GM19099 (cell line): Measurements from ENCODE around the gene HEXB.

Experiments
- POLR2A ChIP-seq: IDR thresholded peaks from 3 replicates; pipeline ENCODE4 v1.6.1; 2011; ENCODE audit warnings: low read depth; ENCODE audit not compliant: insufficient read length; ENCODE audit errors: extremely low read depth

The HEXB gene

DNA sequence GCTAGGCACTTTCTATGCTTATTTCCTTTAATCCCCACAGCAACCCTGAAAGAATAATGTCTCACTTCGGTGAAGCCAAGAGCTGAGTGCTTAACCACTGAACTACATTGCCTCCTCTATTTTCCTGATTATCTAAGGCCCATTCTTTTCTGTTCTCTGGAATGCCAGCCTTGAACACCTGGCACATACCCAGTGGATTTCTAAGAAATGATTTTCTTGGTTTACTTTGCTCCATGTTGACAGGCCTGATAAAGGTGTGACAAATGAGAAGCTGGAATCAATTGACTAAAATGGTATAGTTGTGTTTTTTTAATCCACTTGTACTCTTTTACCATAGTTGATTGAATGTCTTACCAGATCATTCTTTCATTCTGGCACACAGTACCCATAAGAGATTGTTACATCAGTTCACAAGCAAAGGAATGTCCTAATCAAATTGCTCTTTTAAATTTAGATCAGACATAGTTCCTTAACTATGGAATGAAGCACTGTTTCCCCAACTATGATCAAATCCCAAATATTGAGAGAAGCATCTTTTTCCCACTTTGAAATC lies 35.5 kb upstream of the HEXB start:
- no peak for TF ChIP-seq POLR2A

DNA sequence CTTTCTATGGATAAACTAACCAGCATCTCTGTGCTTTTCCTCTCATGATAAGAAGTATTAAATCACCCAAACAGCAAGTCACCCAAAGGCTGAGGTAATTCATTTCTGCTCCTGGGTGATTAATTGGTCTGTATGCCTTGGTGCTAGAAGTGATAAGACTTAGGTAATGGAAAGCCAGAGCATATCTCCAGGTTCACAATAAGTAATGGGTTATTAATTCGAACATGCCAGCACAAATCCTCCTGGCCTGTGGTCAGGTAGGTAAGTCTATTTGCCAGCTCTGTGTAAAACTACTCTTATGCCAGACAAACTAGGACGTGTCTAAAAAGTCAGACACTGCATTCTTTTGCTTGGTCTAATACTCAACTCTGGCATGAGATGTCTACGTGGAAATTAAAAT lies 33.3 kb upstream of the HEXB start:
- no peak for TF ChIP-seq POLR2A

- no peak for TF ChIP-seq POLR2A
These were observed 32.5 kb upstream of the HEXB start for GRCh38 chr5:74652576-74652975.

- TF ChIP-seq POLR2A = no peak
These were observed 31.0 kb upstream of the HEXB start for GRCh38 chr5:74653991-74654390.

DNA sequence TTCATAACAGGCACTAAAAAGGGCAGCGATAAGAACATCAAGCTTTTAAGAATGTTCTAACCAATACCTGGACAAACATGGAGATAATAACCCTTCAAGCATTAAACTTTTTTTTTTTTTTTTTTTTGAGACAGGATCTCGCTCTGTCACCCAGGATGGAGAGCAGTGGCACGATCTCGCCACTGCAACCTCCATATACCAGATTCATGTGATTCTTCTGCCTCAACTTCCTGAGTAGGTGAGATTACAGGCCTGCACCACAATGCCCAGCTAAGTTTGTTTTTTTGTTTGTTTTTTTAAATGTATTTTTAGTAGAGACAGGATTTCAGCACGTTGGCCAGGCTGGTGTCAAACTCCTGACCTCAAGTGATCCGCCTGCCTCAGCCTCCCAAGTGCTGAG lies 29.8 kb upstream of the HEXB start:
- TF ChIP-seq POLR2A = no peak

DNA sequence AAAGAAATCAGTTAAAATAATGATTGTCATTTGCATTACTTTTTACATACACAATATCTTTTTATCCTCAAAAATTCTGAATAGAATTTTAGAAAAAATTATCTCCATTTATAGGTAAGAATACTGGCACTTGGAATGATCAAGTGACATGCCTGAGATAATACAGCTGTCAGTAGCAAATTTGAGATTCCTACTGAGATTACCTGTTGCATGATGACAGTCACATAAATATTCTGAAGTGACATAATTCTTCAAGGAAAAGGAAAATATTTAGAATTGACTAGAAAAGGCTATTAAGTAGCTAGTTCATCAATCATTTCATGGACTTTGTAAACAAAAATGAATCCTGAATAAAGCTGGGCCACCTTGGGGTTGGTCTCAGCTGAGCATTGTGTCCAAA lies 29.3 kb upstream of the HEXB start:
- TF ChIP-seq POLR2A = no peak

GRCh38 chr5:74657165-74657564 lies 27.9 kb upstream of the HEXB start:
- no peak for TF ChIP-seq POLR2A

DNA sequence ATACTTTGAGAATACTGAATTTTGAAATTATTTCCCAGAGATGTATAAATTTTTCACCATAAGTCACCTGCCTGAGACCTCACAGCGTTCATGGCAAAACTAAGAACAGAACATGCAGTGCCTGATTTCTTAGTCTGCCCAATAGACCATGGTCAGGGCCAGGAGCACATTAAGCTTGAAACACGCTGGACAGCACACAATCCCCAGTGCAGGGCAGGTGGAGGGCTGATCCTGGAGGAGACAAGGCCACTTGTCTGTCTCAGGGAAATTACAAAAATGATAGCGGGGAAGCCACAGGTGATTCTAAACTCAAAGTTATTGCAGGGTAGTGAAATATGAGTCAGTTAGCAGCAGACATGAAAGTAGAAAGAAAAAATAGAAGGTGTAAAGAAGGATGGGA lies 25.9 kb upstream of the HEXB start:
- no peak for TF ChIP-seq POLR2A

DNA sequence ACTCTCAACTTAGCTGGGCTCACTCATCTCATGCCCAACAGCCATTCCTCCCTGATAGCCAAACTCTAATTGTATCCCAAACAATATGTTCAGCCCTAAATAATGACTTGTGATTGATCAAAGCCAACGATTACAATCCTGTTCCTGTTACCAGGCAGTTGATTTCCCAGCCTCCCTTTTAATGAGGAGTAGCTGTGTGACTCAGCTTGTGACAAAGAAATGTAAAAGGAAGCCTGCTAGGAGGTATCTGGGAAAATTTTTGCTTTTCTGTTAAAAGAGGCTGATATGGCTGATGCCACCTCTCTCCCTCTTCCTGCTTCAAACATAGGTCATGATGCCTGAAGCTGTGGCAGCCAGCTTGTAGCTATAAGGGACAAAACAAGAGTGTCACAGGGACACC lies 24.9 kb upstream of the HEXB start:
- TF ChIP-seq POLR2A = no peak

DNA sequence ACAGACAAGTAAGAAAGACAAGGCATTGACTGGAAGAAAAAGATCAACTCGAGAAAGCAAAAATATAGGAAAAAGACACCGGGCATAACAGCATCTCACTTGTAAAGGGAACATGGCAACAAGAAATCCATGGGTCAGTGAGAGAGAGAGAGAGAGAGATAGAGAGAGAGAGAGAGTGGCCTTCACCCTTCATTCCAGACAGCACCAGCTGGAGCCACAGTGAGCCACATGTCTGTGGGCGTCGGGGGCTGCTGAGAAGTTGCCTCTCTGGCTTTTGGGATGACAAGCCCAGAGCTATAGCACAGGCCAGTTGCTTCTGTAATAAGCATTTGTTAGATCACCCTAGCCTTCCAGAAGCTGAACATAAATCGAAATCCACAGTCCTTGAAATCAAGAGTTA lies 24.2 kb upstream of the HEXB start:
- no peak for TF ChIP-seq POLR2A

DNA sequence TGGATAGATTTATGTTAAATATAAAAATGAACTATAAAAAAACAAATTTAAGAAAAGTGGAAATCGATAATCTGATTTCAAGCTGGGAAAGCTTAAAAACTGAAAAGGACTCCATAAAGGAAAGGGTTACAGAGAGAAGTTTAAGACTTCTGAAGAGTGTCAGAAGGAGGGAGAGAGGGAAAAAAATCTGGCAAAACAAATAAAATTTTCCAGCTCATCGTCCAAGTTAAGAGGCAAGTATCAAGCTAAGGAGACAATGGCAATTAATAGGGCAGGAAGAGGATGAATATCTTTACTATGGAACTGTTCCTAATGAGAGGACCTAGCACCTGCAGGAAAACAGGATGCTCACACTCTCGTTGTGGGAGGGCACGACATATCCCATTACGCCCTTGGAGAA lies 20.5 kb upstream of the HEXB start:
- no peak for TF ChIP-seq POLR2A

- TF ChIP-seq POLR2A = no peak
These were observed 19.8 kb upstream of the HEXB start for GRCh38 chr5:74665273-74665672.

DNA sequence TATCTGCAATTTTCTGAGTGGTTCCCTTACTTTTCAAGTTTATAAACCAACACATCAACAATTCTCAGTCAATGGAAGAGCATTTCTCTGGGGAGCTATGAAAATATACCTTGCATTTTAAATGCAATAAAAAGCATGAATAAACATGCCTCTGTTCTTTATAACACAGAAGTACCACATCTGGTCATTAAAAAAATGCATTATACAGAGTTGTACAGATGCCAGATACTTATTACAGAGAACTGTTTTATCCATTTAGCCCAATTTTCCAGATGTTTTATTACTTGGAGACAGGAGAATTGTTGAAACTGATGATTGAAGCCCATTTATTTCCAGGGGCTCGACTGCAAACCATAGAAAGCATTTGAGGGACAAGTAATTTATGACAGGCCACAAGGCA lies 19.2 kb upstream of the HEXB start:
- no peak for TF ChIP-seq POLR2A

DNA sequence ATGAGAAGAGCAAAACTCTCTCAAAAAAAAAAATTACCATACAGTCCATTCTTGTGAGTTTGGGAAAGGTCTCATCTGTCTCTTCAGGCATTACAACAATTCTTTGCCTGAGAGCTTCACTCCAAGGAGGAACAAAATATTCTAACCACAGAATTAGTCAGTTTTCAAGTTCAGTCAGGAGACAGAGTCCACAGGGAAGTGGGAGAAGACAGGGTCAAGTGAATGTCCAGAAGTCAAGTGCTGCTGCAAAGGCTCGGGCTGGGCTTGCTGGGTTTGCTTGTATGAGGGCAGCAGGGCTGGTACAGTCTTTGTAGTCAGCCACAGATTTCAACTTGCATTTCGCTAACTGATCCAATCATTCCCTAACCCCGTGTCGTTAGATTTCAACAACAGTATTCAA lies 17.6 kb upstream of the HEXB start:
- no peak for TF ChIP-seq POLR2A

DNA sequence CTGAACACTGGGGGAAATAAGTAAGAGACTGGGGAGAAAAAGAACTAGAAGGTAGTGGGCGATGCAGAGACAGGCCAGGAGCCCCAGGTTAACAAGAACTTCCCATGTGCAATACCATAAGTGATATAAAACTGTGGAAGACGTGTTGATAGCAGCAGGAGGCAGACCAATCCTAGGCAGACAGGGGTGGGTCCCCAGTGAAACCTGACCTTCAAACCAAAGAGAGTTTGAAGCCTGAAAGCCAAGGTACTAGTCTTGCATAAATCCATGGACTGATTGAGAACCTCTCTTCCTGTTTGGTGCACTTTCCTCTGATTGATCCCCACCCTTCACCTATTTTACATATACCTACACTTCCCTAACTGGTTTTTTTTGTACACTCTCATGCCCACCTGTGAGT lies 15.2 kb upstream of the HEXB start:
- no peak for TF ChIP-seq POLR2A

GRCh38 chr5:74670396-74671038 lies 14.5 kb upstream of the HEXB start:
- no peak for TF ChIP-seq POLR2A

GRCh38 chr5:74672215-74672877 lies 12.7 kb upstream of the HEXB start:
- TF ChIP-seq POLR2A = no peak

GRCh38 chr5:74673011-74673790 lies 11.8 kb upstream of the HEXB start:
- TF ChIP-seq POLR2A = no peak
